SK-N-SH treated with all-trans-retinoic acid at 6 μM for 48 hours (cell line): ENCODE results near the gene PRR22.

Experiments used
- ATAC-seq: fragments of 200-7000 bp; cut with Tn5 transposase; 3 replicates; pipeline ENCODE4 v1.9.1; 2020; ENCODE audit warnings: mild to moderate bottlenecking, moderate library complexity
- ARNTL ChIP-seq: fragments of 450-650 bp; formaldehyde crosslinking; IDR thresholded peaks from 2 replicates; pipeline ENCODE4 v1.5.0; 2020; ENCODE audit warnings: low read depth, mild to moderate bottlenecking, moderate library complexity, borderline replicate concordance
- BACH2 ChIP-seq: fragments of 250-450 bp; sonication (Bioruptor Pico); IDR thresholded peaks from 2 replicates; pipeline ENCODE4 v1.9.0; 2021; ENCODE audit warnings: mild to moderate bottlenecking, borderline replicate concordance
- CSDC2 ChIP-seq: fragments of 250-450 bp; sonication (Bioruptor Pico); IDR thresholded peaks from 2 replicates; pipeline ENCODE4 v1.5.0; 2020; ENCODE audit warnings: mild to moderate bottlenecking, moderate library complexity
- CSRNP3 ChIP-seq: fragments of 250-450 bp; sonication (Bioruptor Pico); IDR thresholded peaks from 2 replicates; pipeline ENCODE4 v1.5.1; 2021; ENCODE audit warnings: mild to moderate bottlenecking, moderate library complexity
- ESRRG ChIP-seq: fragments of 250-450 bp; sonication (Bioruptor Pico); IDR thresholded peaks from 2 replicates; pipeline ENCODE4 v1.6.1; 2021; ENCODE audit warnings: mild to moderate bottlenecking
- GLIS3 ChIP-seq: fragments of 250-450 bp; sonication (Bioruptor Pico); IDR thresholded peaks from 2 replicates; pipeline ENCODE4 v1.5.0; 2020; ENCODE audit warnings: mild to moderate bottlenecking, moderate library complexity
- OSR1 ChIP-seq: fragments of 250-450 bp; sonication (Bioruptor Pico); IDR thresholded peaks from 2 replicates; pipeline ENCODE4 v1.8.0; 2022; ENCODE audit warnings: moderate library complexity, mild to moderate bottlenecking, inconsistent platforms
- PATZ1 ChIP-seq: fragments of 250-450 bp; sonication (Bioruptor Pico); IDR thresholded peaks from 2 replicates; pipeline ENCODE4 v1.8.0; 2020; ENCODE audit warnings: mild to moderate bottlenecking, moderate library complexity, borderline replicate concordance
- POU6F1 ChIP-seq: fragments of 250-450 bp; sonication (Bioruptor Pico); IDR thresholded peaks from 2 replicates; pipeline ENCODE4 v1.8.0; 2021; ENCODE audit warnings: low read depth, mild to moderate bottlenecking, moderate library complexity, borderline replicate concordance
- PPARA ChIP-seq: fragments of 250-450 bp; sonication (Bioruptor Pico); IDR thresholded peaks from 2 replicates; pipeline ENCODE4 v1.5.0; 2020; ENCODE audit warnings: mild to moderate bottlenecking, borderline replicate concordance
- RARB ChIP-seq: fragments of 250-450 bp; sonication (Bioruptor Pico); IDR thresholded peaks from 2 replicates; pipeline ENCODE4 v1.8.0; 2021; ENCODE audit warnings: mild to moderate bottlenecking, moderate library complexity
- SNAI2 ChIP-seq: fragments of 250-450 bp; sonication (Bioruptor Pico); IDR thresholded peaks from 2 replicates; pipeline ENCODE4 v1.5.0; 2020; ENCODE audit warnings: mild to moderate bottlenecking, moderate library complexity
- TCF4 ChIP-seq: fragments of 250-450 bp; sonication (Bioruptor Pico); IDR thresholded peaks from 2 replicates; pipeline ENCODE4 v1.8.0; 2021; ENCODE audit warnings: mild to moderate bottlenecking, moderate library complexity, borderline replicate concordance
- TOX ChIP-seq: fragments of 250-450 bp; sonication (Bioruptor Pico); IDR thresholded peaks from 2 replicates; pipeline ENCODE4 v1.8.0; 2021; ENCODE audit warnings: mild to moderate bottlenecking, moderate library complexity, borderline replicate concordance
- ZC3H10 ChIP-seq: fragments of 250-450 bp; sonication (Bioruptor Pico); IDR thresholded peaks from 2 replicates; pipeline ENCODE4 v1.5.1; 2021; ENCODE audit warnings: mild to moderate bottlenecking, moderate library complexity
- ZFP3 ChIP-seq: fragments of 250-450 bp; sonication (Bioruptor Pico); IDR thresholded peaks from 2 replicates; pipeline ENCODE4 v1.5.0; 2020; ENCODE audit warnings: mild to moderate bottlenecking, moderate library complexity
- ZFP30 ChIP-seq: fragments of 450-650 bp; formaldehyde crosslinking; IDR thresholded peaks from 2 replicates; pipeline ENCODE4 v1.5.0; 2022; ENCODE audit warnings: mild to moderate bottlenecking, moderate library complexity
- ZNF565 ChIP-seq: fragments of 450-650 bp; formaldehyde crosslinking; conservative IDR thresholded peaks from 2 replicates; pipeline ENCODE4 v1.5.0; 2020; ENCODE audit warnings: low read depth, mild to moderate bottlenecking, moderate library complexity
- ZNF8 ChIP-seq: fragments of 450-650 bp; formaldehyde crosslinking; IDR thresholded peaks from 2 replicates; pipeline ENCODE4 v1.5.0; 2020; ENCODE audit warnings: mild to moderate bottlenecking, moderate library complexity
- TF ChIP-seq, protein P1 (sequence below): fragments of 250-450 bp; sonication (Bioruptor Pico); IDR thresholded peaks from 2 replicates; pipeline ENCODE4 v1.5.0; 2020; ENCODE audit warnings: mild to moderate bottlenecking, moderate library complexity
- TF ChIP-seq, protein P2 (sequence below): fragments of 250-450 bp; sonication (Bioruptor Pico); IDR thresholded peaks from 2 replicates; pipeline ENCODE4 v1.5.1; 2020; ENCODE audit warnings: low read depth, mild to moderate bottlenecking, moderate library complexity

PRR22 gene

DNA sequence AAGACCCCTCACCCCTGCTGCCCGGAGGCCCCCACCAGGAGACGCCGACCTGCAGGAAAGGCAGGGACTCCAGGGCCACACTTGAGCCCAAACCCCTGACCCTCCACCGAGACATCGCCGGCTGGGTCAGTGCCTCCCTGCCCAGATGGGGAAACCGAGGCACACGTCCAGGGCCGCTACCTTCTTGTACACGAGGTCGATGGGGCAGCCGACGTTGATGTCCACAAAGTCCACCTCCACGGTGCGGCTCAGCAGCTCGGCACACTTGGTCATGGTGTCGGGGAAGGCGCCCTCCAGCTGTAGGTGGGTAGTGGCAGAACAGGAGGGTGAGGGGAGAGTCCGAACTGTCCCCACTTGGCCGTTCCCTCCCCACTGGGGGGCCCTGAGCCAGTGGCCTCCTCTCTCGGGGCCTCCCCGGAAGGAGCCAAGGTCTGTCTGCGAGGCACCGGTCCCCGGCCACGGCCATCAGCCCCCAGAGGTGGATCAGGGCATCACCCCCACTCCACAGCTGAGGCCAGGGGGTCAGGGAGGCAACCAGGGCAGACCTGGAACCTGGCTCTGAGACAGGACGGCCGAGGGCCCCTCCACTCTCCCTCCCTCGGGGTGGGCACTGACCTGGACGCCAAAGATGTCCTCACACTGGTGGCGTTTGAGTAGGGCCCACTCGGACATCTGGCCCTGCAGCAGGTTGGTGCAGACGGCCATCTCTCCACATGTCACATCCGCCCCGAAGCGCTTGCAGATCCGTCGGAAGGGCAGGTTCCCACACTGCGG lies 3.0 kb upstream of the PRR22 start:
- TF ChIP-seq PATZ1 (CRISPR knock-in tag) = no peak
- TF ChIP-seq POU6F1 = no peak
- TF ChIP-seq CSRNP3 (CRISPR knock-in tag) = no peak
- TF ChIP-seq RARB (CRISPR knock-in tag) = no peak
- TF ChIP-seq ZFP3 (CRISPR knock-in tag) = no peak
- TF ChIP-seq, protein P1, sequence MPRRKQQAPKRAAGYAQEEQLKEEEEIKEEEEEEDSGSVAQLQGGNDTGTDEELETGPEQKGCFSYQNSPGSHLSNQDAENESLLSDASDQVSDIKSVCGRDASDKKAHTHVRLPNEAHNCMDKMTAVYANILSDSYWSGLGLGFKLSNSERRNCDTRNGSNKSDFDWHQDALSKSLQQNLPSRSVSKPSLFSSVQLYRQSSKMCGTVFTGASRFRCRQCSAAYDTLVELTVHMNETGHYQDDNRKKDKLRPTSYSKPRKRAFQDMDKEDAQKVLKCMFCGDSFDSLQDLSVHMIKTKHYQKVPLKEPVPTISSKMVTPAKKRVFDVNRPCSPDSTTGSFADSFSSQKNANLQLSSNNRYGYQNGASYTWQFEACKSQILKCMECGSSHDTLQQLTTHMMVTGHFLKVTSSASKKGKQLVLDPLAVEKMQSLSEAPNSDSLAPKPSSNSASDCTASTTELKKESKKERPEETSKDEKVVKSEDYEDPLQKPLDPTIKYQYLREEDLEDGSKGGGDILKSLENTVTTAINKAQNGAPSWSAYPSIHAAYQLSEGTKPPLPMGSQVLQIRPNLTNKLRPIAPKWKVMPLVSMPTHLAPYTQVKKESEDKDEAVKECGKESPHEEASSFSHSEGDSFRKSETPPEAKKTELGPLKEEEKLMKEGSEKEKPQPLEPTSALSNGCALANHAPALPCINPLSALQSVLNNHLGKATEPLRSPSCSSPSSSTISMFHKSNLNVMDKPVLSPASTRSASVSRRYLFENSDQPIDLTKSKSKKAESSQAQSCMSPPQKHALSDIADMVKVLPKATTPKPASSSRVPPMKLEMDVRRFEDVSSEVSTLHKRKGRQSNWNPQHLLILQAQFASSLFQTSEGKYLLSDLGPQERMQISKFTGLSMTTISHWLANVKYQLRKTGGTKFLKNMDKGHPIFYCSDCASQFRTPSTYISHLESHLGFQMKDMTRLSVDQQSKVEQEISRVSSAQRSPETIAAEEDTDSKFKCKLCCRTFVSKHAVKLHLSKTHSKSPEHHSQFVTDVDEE (CRISPR knock-in tag) = no peak
- TF ChIP-seq ZNF565 (CRISPR knock-in tag) = no peak
- no peak for TF ChIP-seq OSR1
- TF ChIP-seq, protein P2, sequence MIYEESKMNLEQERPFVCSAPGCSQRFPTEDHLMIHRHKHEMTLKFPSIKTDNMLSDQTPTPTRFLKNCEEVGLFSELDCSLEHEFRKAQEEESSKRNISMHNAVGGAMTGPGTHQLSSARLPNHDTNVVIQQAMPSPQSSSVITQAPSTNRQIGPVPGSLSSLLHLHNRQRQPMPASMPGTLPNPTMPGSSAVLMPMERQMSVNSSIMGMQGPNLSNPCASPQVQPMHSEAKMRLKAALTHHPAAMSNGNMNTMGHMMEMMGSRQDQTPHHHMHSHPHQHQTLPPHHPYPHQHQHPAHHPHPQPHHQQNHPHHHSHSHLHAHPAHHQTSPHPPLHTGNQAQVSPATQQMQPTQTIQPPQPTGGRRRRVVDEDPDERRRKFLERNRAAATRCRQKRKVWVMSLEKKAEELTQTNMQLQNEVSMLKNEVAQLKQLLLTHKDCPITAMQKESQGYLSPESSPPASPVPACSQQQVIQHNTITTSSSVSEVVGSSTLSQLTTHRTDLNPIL (CRISPR knock-in tag) = no peak
- ATAC-seq = no peak

DNA sequence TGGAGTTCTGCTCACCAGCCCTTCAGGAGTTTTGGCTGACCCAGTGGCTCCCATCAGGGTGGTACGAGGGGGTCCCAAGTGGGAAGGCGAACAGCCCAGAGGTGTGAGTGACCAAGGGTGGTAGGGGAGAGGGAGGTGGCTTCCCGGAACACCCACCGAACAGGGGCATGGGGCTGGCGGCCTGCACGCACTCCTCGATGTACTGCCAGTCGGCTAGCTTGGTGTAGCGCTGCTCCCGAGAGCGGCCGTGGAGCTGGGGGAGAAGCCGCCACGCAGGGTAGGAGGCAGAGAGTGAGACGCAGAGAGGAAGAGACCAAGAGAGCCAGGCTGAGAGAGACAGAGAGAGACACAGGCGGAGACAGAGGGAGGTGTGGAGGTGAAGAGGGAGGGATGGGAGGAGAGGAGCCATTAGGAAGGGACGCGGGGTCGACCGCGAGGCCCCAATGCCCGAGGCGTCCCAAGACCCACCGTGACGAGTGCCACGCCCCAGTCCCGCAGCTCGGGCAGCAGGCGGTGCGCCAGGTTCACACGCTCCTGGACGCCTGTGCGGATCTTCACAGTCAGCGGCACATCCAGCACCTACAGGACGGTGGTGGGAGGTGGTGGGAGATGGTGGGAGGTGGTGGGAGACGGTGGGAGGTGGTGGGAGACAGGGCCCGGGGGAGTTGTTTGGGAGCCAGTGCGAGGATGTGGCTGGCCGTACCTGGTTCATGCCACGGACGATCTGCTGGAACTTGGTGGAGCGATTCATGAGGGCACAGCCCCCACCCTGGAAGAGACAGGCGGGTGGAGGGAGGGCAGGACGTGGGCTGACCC lies 2.3 kb upstream of the PRR22 start:
- TF ChIP-seq ZFP3 (CRISPR knock-in tag) (no peak), ZC3H10 (CRISPR knock-in tag) (no peak), GLIS3 (CRISPR knock-in tag) (no peak)
- ATAC-seq = no peak

GRCh38 chr19:5785423-5785822 lies 877 bp upstream of the PRR22 start:
- no peak for TF ChIP-seq TOX (CRISPR knock-in tag)
- TF ChIP-seq ESRRG (CRISPR knock-in tag) = no peak
- no peak for TF ChIP-seq ZFP30 (CRISPR knock-in tag)
- no peak for TF ChIP-seq PATZ1 (CRISPR knock-in tag)
- no peak for TF ChIP-seq SNAI2 (CRISPR knock-in tag)
- TF ChIP-seq PPARA (CRISPR knock-in tag) = no peak
- TF ChIP-seq CSRNP3 (CRISPR knock-in tag) = no peak
- no peak for TF ChIP-seq TCF4 (CRISPR knock-in tag)
- TF ChIP-seq, protein P2 (CRISPR knock-in tag) = no peak
- no peak for TF ChIP-seq ZFP3 (CRISPR knock-in tag)
- no peak for TF ChIP-seq BACH2 (CRISPR knock-in tag)
- no peak for TF ChIP-seq ARNTL (CRISPR knock-in tag)
- TF ChIP-seq ZC3H10 (CRISPR knock-in tag) = no peak
- no peak for TF ChIP-seq CSDC2 (CRISPR knock-in tag)
- TF ChIP-seq GLIS3 (CRISPR knock-in tag) = no peak
- no peak for TF ChIP-seq ZNF8 (CRISPR knock-in tag)
- no peak for TF ChIP-seq OSR1
- no peak for TF ChIP-seq RARB (CRISPR knock-in tag)
- no peak for ATAC-seq
